Bronchus fibroblast of lung (primary cell): ENCODE measurements around the gene RNASE13. TPM values are rescaled to one million over a fixed set of nuclear protein-coding genes. Genes with fewer than 3 reads are reported as not detected.

Experiments
- total RNA-seq: library from RNA; depleted of rRNA; stranded (reverse); fragments of >200 nt; gene quantifications from 2 replicates; pipeline ENCODE4 v1.2.3, GENCODE V29; 2015

RNASE13 gene, protein sequence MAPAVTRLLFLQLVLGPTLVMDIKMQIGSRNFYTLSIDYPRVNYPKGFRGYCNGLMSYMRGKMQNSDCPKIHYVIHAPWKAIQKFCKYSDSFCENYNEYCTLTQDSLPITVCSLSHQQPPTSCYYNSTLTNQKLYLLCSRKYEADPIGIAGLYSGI
- total RNA-seq = not detected in 2 replicates

DNA sequence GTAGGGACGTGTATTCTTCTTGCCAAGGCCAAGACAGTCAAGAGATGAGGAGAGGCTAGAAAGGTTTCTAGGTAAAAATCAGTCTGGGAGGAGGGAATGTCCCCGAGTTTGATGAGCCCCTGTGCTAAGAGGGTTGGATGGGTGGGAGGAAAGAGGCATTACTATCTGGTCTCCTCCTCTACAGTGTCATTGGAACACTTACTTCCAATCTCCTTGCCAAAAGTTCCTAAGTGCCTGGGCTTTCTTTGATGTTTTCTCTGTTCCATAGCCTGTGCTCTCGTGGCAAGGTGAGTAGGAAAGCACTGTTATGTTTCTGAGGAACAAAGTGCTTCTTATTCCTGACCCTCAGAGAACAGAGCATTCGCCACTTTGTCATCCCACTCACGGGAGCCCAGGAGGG is at the start of gene RNASE13:
Gene RNASE13 (minus strand): TSS at position 101 of the 400 bp plus-strand sequence. CDS start 519 bp downstream, outside the sequence.

GRCh38 chr14:21070083-21070609 is 35.5 kb upstream of the RNASE13 start, which contains the start of gene ARHGEF40:
ARHGEF40 (plus strand) TSS chr14:21070304; CDS start chr14:21070397, 93 bp downstream.

GRCh38 chr14:21057803-21058675 is 23.4 kb upstream of the RNASE13 start, which contains the start of gene RNASE8:
RNASE8 (plus strand) TSS chr14:21057822; CDS start chr14:21057893, 71 bp downstream.

GRCh38 chr14:21041676-21042433 is 7.2 kb upstream of the RNASE13 start, which contains the start of gene RNASE7:
RNASE7 (plus strand) TSS chr14:21042362; CDS start chr14:21042993, 631 bp downstream.

GRCh38 chr14:21029917-21030316 is 4.7 kb downstream of the RNASE13 start, which contains the start of gene TPPP2:
TPPP2 (plus strand) TSS chr14:21030217; CDS start chr14:21030582, 365 bp downstream.

DNA sequence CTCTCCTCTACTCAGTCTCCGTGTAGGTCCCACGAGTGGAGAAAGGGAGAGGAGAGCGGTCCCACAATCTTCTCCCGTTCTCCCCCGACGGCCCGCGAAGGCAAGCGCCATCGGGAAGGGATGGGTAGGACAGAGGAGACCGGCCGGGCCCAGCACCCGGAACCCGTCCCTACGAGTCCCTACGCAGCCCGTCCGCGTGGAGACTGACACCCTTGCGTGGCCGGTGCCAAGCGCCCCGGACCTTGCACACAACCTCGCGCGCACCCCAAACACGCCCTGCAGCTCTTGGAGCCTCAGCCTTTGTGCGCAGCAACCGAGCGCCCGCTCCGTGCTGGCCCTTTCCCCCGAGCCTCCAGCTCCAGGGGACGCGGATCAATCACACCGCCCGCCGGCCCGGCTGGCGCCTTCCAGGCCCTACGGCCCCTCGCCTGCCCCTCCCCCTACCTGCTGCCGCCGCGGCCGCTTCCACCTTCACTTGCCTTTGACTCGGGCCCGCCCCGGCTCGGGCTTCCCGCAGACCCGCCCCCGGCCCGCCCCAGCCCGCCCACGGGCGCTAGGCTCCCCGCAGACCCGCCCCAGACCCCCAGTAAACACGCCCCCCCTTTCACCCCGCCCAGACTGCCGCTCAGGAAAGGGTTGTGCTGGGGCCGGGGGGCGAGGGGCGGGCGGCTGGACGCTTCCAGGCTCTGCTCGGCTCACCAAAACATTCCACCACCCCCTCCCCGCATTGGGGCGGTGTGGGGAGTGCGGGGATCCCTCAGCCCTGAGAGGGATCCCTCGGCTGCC is 9.8 kb downstream of the RNASE13 start, which contains the start of gene NDRG2:
Gene NDRG2 (minus strand): TSS at position 477 of the 786 bp plus-strand sequence. CDS start 1,746 bp downstream, outside the sequence.

GRCh38 chr14:20998674-20999366 is 35.8 kb downstream of the RNASE13 start, which contains the start of gene SLC39A2:
SLC39A2 (plus strand) TSS chr14:20999293; CDS start chr14:20999447, 154 bp downstream.

DNA sequence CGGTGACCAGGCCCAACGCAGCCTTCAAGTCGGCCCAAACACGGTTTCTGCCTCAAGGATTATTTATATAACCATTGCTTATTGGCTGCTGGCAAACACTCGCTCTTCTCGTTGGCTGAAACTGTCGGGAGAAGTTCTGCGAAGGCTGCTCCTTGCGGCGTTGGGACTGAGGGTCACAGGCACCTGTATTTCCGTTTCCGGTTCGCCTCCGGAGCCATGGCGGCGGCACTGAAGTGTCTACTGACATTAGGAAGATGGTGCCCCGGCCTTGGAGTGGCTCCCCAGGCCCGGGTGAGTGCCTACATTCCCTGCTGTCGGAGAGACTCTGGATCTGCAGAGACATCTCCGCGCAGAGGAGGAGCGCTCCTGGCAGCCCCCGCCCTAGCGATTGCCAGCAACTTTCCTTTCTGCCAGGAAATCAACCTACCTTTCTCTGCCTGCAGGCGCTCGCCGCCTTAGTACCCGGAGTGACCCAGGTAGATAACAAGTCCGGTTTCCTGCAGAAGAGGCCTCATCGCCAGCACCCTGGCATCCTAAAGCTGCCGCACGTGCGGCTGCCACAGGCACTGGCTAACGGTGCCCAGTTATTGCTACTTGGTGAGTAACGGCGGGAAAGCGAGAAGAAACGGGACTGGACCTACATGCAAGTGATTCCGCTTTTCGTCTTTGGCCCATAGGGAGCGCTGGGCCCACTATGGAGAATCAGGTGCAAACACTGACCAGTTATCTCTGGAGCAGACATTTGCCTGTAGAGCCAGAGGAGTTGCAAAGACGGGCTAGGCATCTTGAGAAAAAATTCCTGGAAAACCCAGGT is 44.6 kb downstream of the RNASE13 start, which contains the start of gene METTL17:
Gene METTL17 (plus strand): TSS at position 194 of the 814 bp plus-strand sequence. CDS start 23 bp downstream, at position 217.

Other genes starting within 250 kb of the RNASE13 start
- not detected in 2 replicates for gene RNASE1, start 232.0 kb downstream of the RNASE13 start, total RNA-seq
- gene RNASE3, start 143.4 kb downstream of the RNASE13 start, total RNA-seq = not detected in 2 replicates
- not detected in 2 replicates for gene RNASE2, start 79.3 kb downstream of the RNASE13 start, total RNA-seq
- gene METTL17, start 44.8 kb downstream of the RNASE13 start, total RNA-seq = 81.0 and 82.7 TPM in 2 replicates
- gene SLC39A2, start 35.5 kb downstream of the RNASE13 start, total RNA-seq = not detected in 2 replicates
- 1.3 and 1.5 TPM in 2 replicates for gene NDRG2, start 9.7 kb downstream of the RNASE13 start, total RNA-seq
- gene TPPP2, start 4.6 kb downstream of the RNASE13 start, total RNA-seq = not detected in 2 replicates
- gene RNASE7, start 7.6 kb upstream of the RNASE13 start, total RNA-seq = not detected in 2 replicates
- gene RNASE8, start 23.0 kb upstream of the RNASE13 start, total RNA-seq = not detected in 2 replicates
- 28.2 and 31.1 TPM in 2 replicates for gene ARHGEF40, start 35.5 kb upstream of the RNASE13 start, total RNA-seq
- 2.2 and 3.0 TPM in 2 replicates for gene ZNF219, start 63.8 kb upstream of the RNASE13 start, total RNA-seq
- gene TMEM253, start 66.3 kb upstream of the RNASE13 start, total RNA-seq = not detected in 2 replicates
- gene OR5AU1, start 121.3 kb upstream of the RNASE13 start, total RNA-seq = not detected in 2 replicates
- gene HNRNPC, start 234.6 kb upstream of the RNASE13 start, total RNA-seq = 933 and 937 TPM in 2 replicates
- gene RPGRIP1, start 245.3 kb upstream of the RNASE13 start, total RNA-seq = not detected in 2 replicates